Neuronal stem cell (in vitro differentiated cells): ENCODE data around the gene SLA2.

Source experiments
- DNase-seq: peaks from one replicate; pipeline ENCODE4 v3.0.0-alpha.2; 2013; ENCODE audit warnings: low spot score
- H2AFZ ChIP-seq: one replicate; pipeline ENCODE4 v1.6.1; 2013; ENCODE audit warnings: mild to moderate bottlenecking, low read length, inconsistent platforms
- H2AK5ac ChIP-seq: 2 replicates; pipeline ENCODE4 v1.6.1; 2013; ENCODE audit warnings: low read depth, mild to moderate bottlenecking, inconsistent platforms, low read length, moderate library complexity, mixed read lengths
- H2BK120ac ChIP-seq: 2 replicates; pipeline ENCODE4 v1.6.1; 2013; ENCODE audit warnings: low read depth, mild to moderate bottlenecking, inconsistent platforms, low read length, moderate library complexity, mixed read lengths
- H2BK12ac ChIP-seq: one replicate; pipeline ENCODE4 v1.6.1; 2013; ENCODE audit warnings: low read length, inconsistent platforms
- H2BK15ac ChIP-seq: 2 replicates; pipeline ENCODE4 v1.6.1; 2013; ENCODE audit warnings: mild to moderate bottlenecking, low read length, inconsistent platforms, mixed read lengths
- H2BK5ac ChIP-seq: one replicate; pipeline ENCODE4 v1.6.1; 2013; ENCODE audit warnings: inconsistent platforms, mild to moderate bottlenecking, low read length, moderate library complexity
- H3K14ac ChIP-seq: one replicate; pipeline ENCODE4 v1.6.1; 2013; ENCODE audit warnings: low read length, inconsistent platforms
- H3K18ac ChIP-seq: 2 replicates; pipeline ENCODE4 v1.6.1; 2013; ENCODE audit warnings: low read length, inconsistent platforms
- H3K23ac ChIP-seq: 2 replicates; pipeline ENCODE4 v1.6.1; 2013; ENCODE audit warnings: low read depth, mild to moderate bottlenecking, mixed read lengths, low read length, inconsistent platforms; ENCODE audit not compliant: poor library complexity
- H3K27ac ChIP-seq: replicated peaks from 3 replicates; pipeline ENCODE4 v1.5.1; 2013; ENCODE audit warnings: low read length, inconsistent platforms
- H3K27me3 ChIP-seq, 3 experiments: 2 replicates each; pipeline ENCODE4 v1.6.1; 2013; ENCODE audit warnings: low read length in 3 of 3, mild to moderate bottlenecking in 2 of 3, inconsistent platforms in 1 of 3, low read depth in 1 of 3, mixed read lengths in 1 of 3, moderate library complexity in 1 of 3; ENCODE audit not compliant: control insufficient read depth in 3 of 3, insufficient read depth in 3 of 3
- H3K36me3 ChIP-seq, 2 donors: replicated peaks in 1 of 2; 2 replicates each; pipeline ENCODE4 v1.6.1; 2013; ENCODE audit warnings: low read length in 2 of 2; ENCODE audit not compliant: control insufficient read depth in 2 of 2, insufficient read depth in 2 of 2
- H3K4ac ChIP-seq: 2 replicates; pipeline ENCODE4 v1.6.1; 2013; ENCODE audit warnings: inconsistent platforms, mild to moderate bottlenecking, low read length, moderate library complexity
- H3K4me1 ChIP-seq, 2 donors: 1 replicate in 1 of 2; 2 replicates in 1 of 2; pipeline ENCODE4 v1.6.1; 2013; ENCODE audit warnings: low read length in 2 of 2, low read depth in 1 of 2; ENCODE audit not compliant: control insufficient read depth in 2 of 2, insufficient read depth in 1 of 2
- H3K4me2 ChIP-seq: one replicate; pipeline ENCODE4 v1.6.1; 2013; ENCODE audit warnings: mild to moderate bottlenecking, low read length, inconsistent platforms; ENCODE audit not compliant: insufficient read depth, poor library complexity, severe bottlenecking
- H3K4me3 ChIP-seq, 2 donors: 2 replicates each; pipeline ENCODE4 v1.5.1; 2013; ENCODE audit warnings: low read length in 2 of 2, mild to moderate bottlenecking in 2 of 2, inconsistent platforms in 1 of 2, moderate library complexity in 1 of 2
- H3K79me1 ChIP-seq: one replicate; pipeline ENCODE4 v1.6.1; 2013; ENCODE audit warnings: low read depth, mild to moderate bottlenecking, inconsistent platforms, low read length, moderate library complexity
- H3K9ac ChIP-seq: one replicate; pipeline ENCODE4 v1.6.1; 2013; ENCODE audit warnings: mild to moderate bottlenecking, low read depth, low read length, inconsistent platforms; ENCODE audit not compliant: poor library complexity
- H3K9me3 ChIP-seq, 2 donors: replicated peaks in 1 of 2; 2 replicates each; pipeline versions ENCODE3 to v1.6.1; 2013; ENCODE audit warnings: low read length in 2 of 2, mild to moderate bottlenecking in 2 of 2, inconsistent platforms in 1 of 2, low read depth in 1 of 2, mixed read lengths in 1 of 2, moderate library complexity in 1 of 2; ENCODE audit not compliant: control insufficient read depth in 2 of 2, insufficient read depth in 1 of 2
- H4K8ac ChIP-seq: one replicate; pipeline ENCODE4 v1.6.1; 2013; ENCODE audit warnings: low read depth, mild to moderate bottlenecking, inconsistent platforms, low read length, moderate library complexity
- H4K91ac ChIP-seq: one replicate; pipeline ENCODE4 v1.6.1; 2013; ENCODE audit warnings: low read length, low read depth, mild to moderate bottlenecking, inconsistent platforms; ENCODE audit not compliant: poor library complexity
- WGBS, 2 donors: extraction: QIAGEN DNeasy Blood & Tissue Kit; methylation state at CpG; one replicate each; pipeline ENCODE4 v1.1.7; 2013; ENCODE audit warnings: missing lambda C conversion rate in 2 of 2, mixed read lengths in 1 of 2; ENCODE audit not compliant: insufficient read length in 2 of 2, insufficient replicate concordance in 1 of 2; ENCODE audit errors: extremely low coverage in 2 of 2; 5-methylcytosine and 5-hydroxymethylcytosine counted together

The SLA2 gene

DNA sequence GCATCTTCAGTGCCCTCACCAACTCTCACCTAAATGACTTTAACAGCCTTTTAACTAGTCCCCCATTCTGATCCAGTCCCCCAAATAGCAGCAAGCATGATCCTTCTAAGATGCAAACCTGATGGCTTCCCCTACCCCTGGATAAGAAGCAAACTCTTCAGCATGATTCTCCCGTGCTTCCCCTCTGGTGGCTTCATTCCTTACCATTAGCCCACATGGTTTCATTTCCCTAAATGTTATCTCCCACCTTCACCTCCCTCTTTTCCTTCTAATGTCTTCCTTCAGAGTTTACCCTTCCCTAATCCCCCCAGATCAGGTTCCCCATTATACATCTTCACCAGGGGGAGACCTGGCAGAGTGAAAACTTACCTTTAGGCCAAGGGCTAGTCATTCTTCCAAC, 44.5 kb downstream of the SLA2 start:
- Histone ChIP-seq H2BK5ac (no peak overlapping the region), H3K9me3 (no peaks in the 10 kb centered on the region)

DNA sequence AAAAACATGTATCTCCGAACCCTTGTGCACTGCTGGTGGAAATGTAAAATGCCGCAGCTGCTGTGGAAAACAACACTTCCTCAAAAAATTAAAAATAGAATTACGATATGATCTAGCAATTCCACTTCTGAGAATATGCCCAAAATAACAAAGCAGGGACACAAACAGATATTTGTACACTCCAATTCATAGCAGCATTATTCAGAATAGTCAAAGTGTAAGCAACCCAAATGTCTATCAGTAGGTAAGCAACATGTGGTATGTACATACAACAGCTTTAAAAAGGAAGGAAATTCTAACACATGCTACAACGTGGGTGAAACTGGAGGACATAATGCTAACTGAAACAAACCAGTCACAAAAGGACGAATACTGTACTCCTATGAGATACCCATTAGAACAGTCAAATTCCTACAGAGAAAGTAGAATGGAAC, 46.1 kb downstream of the SLA2 start:
- WGBS, 2 donors = no CpG with 5 or more reads among the region's 5 CpGs
- Histone ChIP-seq H2BK15ac (no peak overlapping the region), H4K8ac (no peak overlapping the region), H2AFZ (no peak overlapping the region), H3K14ac (no peak overlapping the region), H3K4ac (no peak overlapping the region), H3K9me3 (no peaks in the 10 kb centered on the region), H2BK5ac (no peak overlapping the region), H3K9ac (no peak overlapping the region), H2BK120ac (no peak overlapping the region), H3K4me1 (peaks cover 1 to 2% of the 10 kb centered on the region in 2 donors), H3K36me3 (peaks cover 2 to 15% of the 10 kb centered on the region in 2 donors), H3K27me3 (no peaks in the 10 kb centered on the region), H3K4me2 (no peak overlapping the region), H2AK5ac (no peak overlapping the region), H3K4me3 (no peak overlapping the region), H2BK12ac (no peak overlapping the region), H3K23ac (no peak overlapping the region), H3K79me1 (no peaks in the 10 kb centered on the region), H3K18ac (no peak overlapping the region), H4K91ac (no peak overlapping the region), H3K27ac (no peak overlapping the region)
- no peak for DNase-seq

More for the DNA sequence above, 44.5 kb downstream of the SLA2 start:
- Histone ChIP-seq H4K91ac (no peak overlapping the region), H3K27me3 (no peaks in the 10 kb centered on the region), H3K79me1 (peaks cover 5% of the 10 kb centered on the region), H2AFZ (no peak overlapping the region), H4K8ac (no peak overlapping the region), H3K36me3 (peaks cover 0 to 2% of the 10 kb centered on the region in 2 donors), H3K4me3 (no peak overlapping the region), H3K9ac (no peak overlapping the region), H2AK5ac (no peak overlapping the region), H2BK15ac (no peak overlapping the region), H3K14ac (no peak overlapping the region), H2BK12ac (no peak overlapping the region), H3K23ac (no peak overlapping the region), H3K27ac (no peak overlapping the region), H3K4me1 (peaks cover 5 to 7% of the 10 kb centered on the region in 2 donors), H3K4me2 (no peak overlapping the region), H3K18ac (no peak overlapping the region), H3K4ac (no peak overlapping the region), H2BK120ac (no peak overlapping the region)
- WGBS, 2 donors = no CpG with 5 or more reads among the region's 1 CpG
- DNase-seq = no peak

DNA sequence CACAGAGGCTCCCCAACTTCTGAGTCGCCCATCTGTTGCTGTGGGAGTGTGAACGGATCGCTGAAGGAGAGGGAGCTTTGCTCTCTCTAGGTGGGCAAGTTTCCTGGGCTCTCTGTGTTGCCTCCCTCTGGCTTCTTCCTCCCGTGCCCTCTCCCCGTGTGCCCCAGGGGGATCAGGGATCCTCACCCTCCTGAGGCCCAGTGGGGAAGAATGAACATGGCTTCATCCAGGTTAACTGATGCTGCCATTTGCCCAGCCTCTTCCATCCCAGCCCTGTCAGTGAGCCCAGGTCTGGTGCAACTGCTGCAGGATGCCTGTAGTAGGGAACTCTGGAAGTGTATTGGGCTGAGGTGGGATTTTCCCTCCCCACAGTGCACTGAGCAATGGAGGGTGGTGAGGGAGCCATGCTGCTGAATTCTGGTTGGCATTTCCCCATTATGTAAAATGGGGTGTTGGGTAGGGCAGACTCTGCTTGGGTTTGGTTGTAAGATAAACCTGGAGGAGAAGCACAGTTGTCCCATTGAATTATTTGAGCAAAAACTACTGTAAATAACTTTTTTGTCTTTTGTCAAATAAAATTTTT, 52.6 kb downstream of the SLA2 start:
- Histone ChIP-seq H3K4me2 (no peak overlapping the region), H4K8ac (no peak overlapping the region), H3K79me1 (no peaks in the 10 kb centered on the region), H3K9me3 (no peaks in the 10 kb centered on the region), H3K23ac (no peak overlapping the region), H2BK15ac (no peak overlapping the region), H2BK12ac (no peak overlapping the region), H2AFZ (no peak overlapping the region), H3K27ac (no peak overlapping the region), H4K91ac (no peak overlapping the region), H2BK5ac (no peak overlapping the region), H2AK5ac (no peak overlapping the region), H3K36me3 (peaks cover 31 to 76% of the 10 kb centered on the region in 2 donors), H3K14ac (no peak overlapping the region), H3K27me3 (no peaks in the 10 kb centered on the region), H3K4me1 (no peaks in the 10 kb centered on the region), H3K9ac (no peak overlapping the region), H3K4ac (no peak overlapping the region), H3K18ac (no peak overlapping the region), H3K4me3 (no peak overlapping the region), H2BK120ac (no peak overlapping the region)
- WGBS, 2 donors = no CpG with 5 or more reads among the region's 5 CpGs
- no peak for DNase-seq

DNA sequence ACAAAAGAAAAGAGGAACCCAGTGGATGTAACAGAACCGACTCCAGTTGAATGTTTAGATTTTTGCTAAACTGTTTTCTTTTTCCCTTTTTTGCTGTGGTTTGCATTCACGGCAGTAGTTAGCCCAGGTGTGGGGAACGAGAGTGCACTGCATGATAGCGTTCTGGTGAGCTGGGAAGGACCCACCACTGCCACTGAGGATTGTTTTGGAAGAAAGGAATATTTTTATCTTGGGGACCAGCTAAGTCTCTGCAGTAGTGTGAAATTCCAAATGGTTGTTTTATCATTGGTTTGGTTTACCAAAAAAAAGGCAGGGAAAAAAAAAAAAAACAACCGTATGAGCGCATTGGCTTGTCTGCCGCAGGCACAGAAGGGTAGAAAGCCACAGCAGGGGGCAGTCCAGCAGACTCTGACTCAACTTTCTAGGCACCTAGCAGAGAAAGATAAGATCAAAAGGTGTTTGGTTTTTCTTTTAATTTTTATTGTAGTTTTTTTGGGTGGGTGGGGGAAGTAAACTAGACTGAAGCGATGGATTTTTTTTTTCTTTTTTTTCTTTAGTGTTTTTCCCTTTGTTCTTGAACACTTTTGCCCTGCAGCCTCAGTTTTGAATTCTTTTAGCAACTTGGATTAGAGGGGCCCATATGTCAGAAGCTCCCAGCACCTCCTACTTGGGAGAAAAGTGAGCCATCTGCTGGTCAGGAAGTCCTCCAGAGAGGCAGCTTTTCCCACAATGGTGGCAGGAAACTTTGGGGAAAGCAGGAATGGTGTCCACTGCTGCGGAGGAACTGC, 53.9 kb downstream of the SLA2 start:
- H3K4me2 ChIP-seq = no peak overlapping the region
- H3K4ac ChIP-seq = no peak overlapping the region
- no peak overlapping the region for H2BK15ac ChIP-seq
- H2AK5ac ChIP-seq = no peak overlapping the region
- no peak overlapping the region for H2BK120ac ChIP-seq
- peaks cover 4% of the 10 kb centered on the region for H3K79me1 ChIP-seq
- H3K27me3 ChIP-seq = no peaks in the 10 kb centered on the region
- H2BK5ac ChIP-seq = no peak overlapping the region
- H3K27ac ChIP-seq = no peak overlapping the region
- no peak overlapping the region for H4K8ac ChIP-seq
- H3K9me3 ChIP-seq = no peaks in the 10 kb centered on the region
- H3K36me3 ChIP-seq = peaks cover 34 to 90% of the 10 kb centered on the region in 2 donors
- H2AFZ ChIP-seq = no peak overlapping the region
- no peaks in the 10 kb centered on the region for H3K4me1 ChIP-seq
- H2BK12ac ChIP-seq = no peak overlapping the region
- WGBS, 2 donors = no CpG with 5 or more reads among the region's 9 CpGs
- H4K91ac ChIP-seq = no peak overlapping the region
- H3K23ac ChIP-seq = no peak overlapping the region
- H3K4me3 ChIP-seq = no peak overlapping the region
- no peak overlapping the region for H3K9ac ChIP-seq
- no peak overlapping the region for H3K14ac ChIP-seq
- H3K18ac ChIP-seq = no peak overlapping the region
- DNase-seq = no peak
